Mesendoderm (in vitro differentiated cells): ENCODE measurements around the gene NBPF3.
A peak's percentile ranks its signal among the peaks of the same experiment; 100 is the strongest.
"Not testable (repeated sequence)": the region's sequence is repeated elsewhere in the genome, so short reads cannot be mapped to it uniquely, and the experiment has no call there.

Experiments
- DNase-seq: peaks from one replicate; pipeline ENCODE4 v3.0.0; 2013
- H2AK5ac ChIP-seq: 2 replicates; pipeline ENCODE4 v1.6.1; 2013; ENCODE audit warnings: low read length, inconsistent platforms
- H2BK120ac ChIP-seq: 2 replicates; pipeline ENCODE4 v1.6.1; 2013; ENCODE audit warnings: low read depth, mild to moderate bottlenecking, low read length, moderate library complexity, mixed read lengths
- H2BK15ac ChIP-seq: replicated peaks from 2 replicates; pipeline ENCODE4 v1.6.1; 2013; ENCODE audit warnings: low read depth, mild to moderate bottlenecking, moderate library complexity
- H2BK5ac ChIP-seq: 2 replicates; pipeline ENCODE4 v1.6.1; 2013; ENCODE audit warnings: low read length, inconsistent platforms
- H3K18ac ChIP-seq: 2 replicates; pipeline ENCODE4 v1.6.1; 2013; ENCODE audit warnings: mild to moderate bottlenecking, low read length, mixed read lengths
- H3K23ac ChIP-seq: one replicate; pipeline ENCODE4 v1.6.1; 2013; ENCODE audit warnings: low read length
- H3K27ac ChIP-seq: 2 replicates; pipeline ENCODE4 v1.5.1; 2013; ENCODE audit warnings: low read depth, mild to moderate bottlenecking, inconsistent platforms, low read length, moderate library complexity
- H3K27me3 ChIP-seq: 2 replicates; pipeline ENCODE4 v1.6.1; 2013; ENCODE audit warnings: low read length, control low read depth, mild to moderate bottlenecking, inconsistent platforms; ENCODE audit not compliant: insufficient read depth, poor library complexity
- H3K36me3 ChIP-seq: 2 replicates; pipeline ENCODE4 v1.6.1; 2013; ENCODE audit warnings: low read length, inconsistent platforms; ENCODE audit not compliant: control insufficient read depth, insufficient read depth
- H3K4ac ChIP-seq: one replicate; pipeline ENCODE4 v1.6.1; 2013; ENCODE audit warnings: low read depth, mild to moderate bottlenecking, low read length, moderate library complexity
- H3K4me1 ChIP-seq: 2 replicates; pipeline ENCODE4 v1.6.1; 2013; ENCODE audit warnings: low read depth, low read length, inconsistent platforms; ENCODE audit not compliant: control insufficient read depth
- H3K4me2 ChIP-seq: 2 replicates; pipeline ENCODE4 v1.6.1; 2013; ENCODE audit warnings: low read length
- H3K4me3 ChIP-seq: 2 replicates; pipeline ENCODE4 v1.5.1; 2013; ENCODE audit warnings: mild to moderate bottlenecking, low read length
- H3K56ac ChIP-seq: one replicate; pipeline ENCODE4 v1.6.1; 2013; ENCODE audit warnings: low read length
- H3K79me1 ChIP-seq: 2 replicates; pipeline ENCODE4 v1.6.1; 2013; ENCODE audit warnings: low read length, inconsistent platforms
- H3K79me2 ChIP-seq: 2 replicates; pipeline ENCODE4 v1.6.1; 2013; ENCODE audit warnings: mild to moderate bottlenecking, low read length; ENCODE audit not compliant: control insufficient read depth, insufficient read depth
- H3K9ac ChIP-seq: 2 replicates; pipeline ENCODE4 v1.6.1; 2013; ENCODE audit warnings: low read length, inconsistent platforms
- H4K5ac ChIP-seq: one replicate; pipeline ENCODE4 v1.6.1; 2013; ENCODE audit warnings: low read length
- H4K8ac ChIP-seq: one replicate; pipeline ENCODE4 v1.6.1; 2013; ENCODE audit warnings: low read depth, mild to moderate bottlenecking, control low read depth, low read length, moderate library complexity
- WGBS: extraction: QIAGEN DNeasy Blood & Tissue Kit; methylation state at CpG from one replicate; pipeline ENCODE4 v1.1.7; 2013; ENCODE audit warnings: low lambda C conversion rate, missing lambda C conversion rate; ENCODE audit not compliant: insufficient coverage; ENCODE audit errors: extremely low coverage; 5-methylcytosine and 5-hydroxymethylcytosine counted together

Gene NBPF3

GRCh38 chr1:21453964-21454614, 14.2 kb downstream of the NBPF3 start:
- H2BK15ac ChIP-seq, H2AK5ac ChIP-seq, H3K4me3 ChIP-seq, H3K79me2 ChIP-seq, H3K27me3 ChIP-seq, H3K23ac ChIP-seq, H3K27ac ChIP-seq, H3K4me2 ChIP-seq, H3K4ac ChIP-seq, H3K4me1 ChIP-seq, H3K56ac ChIP-seq, H3K18ac ChIP-seq, DNase-seq, H2BK120ac ChIP-seq, H3K79me1 ChIP-seq, H4K8ac ChIP-seq, H3K9ac ChIP-seq, H2BK5ac ChIP-seq, H3K36me3 ChIP-seq, H4K5ac ChIP-seq: not testable (repeated sequence)
- no CpG with 5 or more reads among the region's 5 CpGs for WGBS

- H2BK120ac ChIP-seq, H3K36me3 ChIP-seq, H3K79me2 ChIP-seq, DNase-seq, H3K4ac ChIP-seq, H2AK5ac ChIP-seq, H3K27ac ChIP-seq, H4K8ac ChIP-seq, H3K4me3 ChIP-seq, H2BK15ac ChIP-seq, H3K4me1 ChIP-seq, H3K27me3 ChIP-seq, H3K4me2 ChIP-seq, H3K18ac ChIP-seq, H3K56ac ChIP-seq, H4K5ac ChIP-seq, H3K23ac ChIP-seq, H2BK5ac ChIP-seq, H3K79me1 ChIP-seq, H3K9ac ChIP-seq: not testable (repeated sequence)
- WGBS = no CpG with 5 or more reads among the region's 5 CpGs
These were observed 15.0 kb downstream of the NBPF3 start for GRCh38 chr1:21454904-21455303.

GRCh38 chr1:21457654-21458053, 17.7 kb downstream of the NBPF3 start:
- H3K4me2 ChIP-seq = no peak overlapping the region
- no peak overlapping the region for H3K23ac ChIP-seq
- H3K27me3 ChIP-seq = no peaks in the 10 kb centered on the region
- no peak overlapping the region for H3K27ac ChIP-seq
- no peak overlapping the region for H4K5ac ChIP-seq
- H2AK5ac ChIP-seq = no peak overlapping the region
- no peak for DNase-seq
- no CpG with 5 or more reads among the region's 1 CpG for WGBS
- no peak overlapping the region for H2BK120ac ChIP-seq
- H3K18ac ChIP-seq = no peak overlapping the region
- no peaks in the 10 kb centered on the region for H3K4me1 ChIP-seq
- H3K4me3 ChIP-seq = no peak overlapping the region
- no peak overlapping the region for H3K56ac ChIP-seq
- no peak overlapping the region for H2BK15ac ChIP-seq
- H3K79me2 ChIP-seq = no peaks in the 10 kb centered on the region
- no peaks in the 10 kb centered on the region for H3K36me3 ChIP-seq
- no peak overlapping the region for H3K9ac ChIP-seq
- no peaks in the 10 kb centered on the region for H3K79me1 ChIP-seq
- H4K8ac ChIP-seq = no peak overlapping the region
- H3K4ac ChIP-seq = no peak overlapping the region
- H2BK5ac ChIP-seq = no peak overlapping the region

- H3K4me2 ChIP-seq, DNase-seq, H2BK5ac ChIP-seq, H3K4me1 ChIP-seq, H2AK5ac ChIP-seq, H3K56ac ChIP-seq, H3K27ac ChIP-seq, H4K5ac ChIP-seq, H3K36me3 ChIP-seq, H2BK15ac ChIP-seq, H3K79me2 ChIP-seq, H3K4me3 ChIP-seq, H3K9ac ChIP-seq, H2BK120ac ChIP-seq, H3K27me3 ChIP-seq, H3K18ac ChIP-seq, H3K23ac ChIP-seq, H3K79me1 ChIP-seq, H4K8ac ChIP-seq, H3K4ac ChIP-seq: not testable (repeated sequence)
These were observed 25.2 kb downstream of the NBPF3 start for GRCh38 chr1:21465127-21465526.

GRCh38 chr1:21467946-21468345, 28.0 kb downstream of the NBPF3 start:
- H4K8ac ChIP-seq, H3K4me3 ChIP-seq, H3K36me3 ChIP-seq, H3K4me2 ChIP-seq, H4K5ac ChIP-seq, H3K18ac ChIP-seq, H2BK120ac ChIP-seq, H2BK15ac ChIP-seq, H2AK5ac ChIP-seq, H3K4me1 ChIP-seq, H3K23ac ChIP-seq, H3K4ac ChIP-seq, DNase-seq, H2BK5ac ChIP-seq, H3K27ac ChIP-seq, H3K79me1 ChIP-seq, H3K9ac ChIP-seq, H3K27me3 ChIP-seq, H3K56ac ChIP-seq, H3K79me2 ChIP-seq: not testable (repeated sequence)
- whole genome bisulfite sequencing = no CpG with 5 or more reads among the region's 4 CpGs

- no peak overlapping the region for H2BK15ac ChIP-seq
- WGBS = no CpG with 5 or more reads among the region's 10 CpGs
- no peaks in the 10 kb centered on the region for H3K4me1 ChIP-seq
- H3K27ac ChIP-seq = no peak overlapping the region
- H2AK5ac ChIP-seq = no peak overlapping the region
- no peak overlapping the region for H3K18ac ChIP-seq
- no peaks in the 10 kb centered on the region for H3K27me3 ChIP-seq
- H2BK120ac ChIP-seq = no peak overlapping the region
- H3K36me3 ChIP-seq = no peaks in the 10 kb centered on the region
- H4K8ac ChIP-seq = no peak overlapping the region
- peak; percentile 82 for DNase-seq
- H3K56ac ChIP-seq = no peak overlapping the region
- H3K4me2 ChIP-seq = no peak overlapping the region
- H3K79me2 ChIP-seq = no peaks in the 10 kb centered on the region
- no peak overlapping the region for H2BK5ac ChIP-seq
- no peak overlapping the region for H3K9ac ChIP-seq
- no peak overlapping the region for H3K4me3 ChIP-seq
- no peaks in the 10 kb centered on the region for H3K79me1 ChIP-seq
- H3K4ac ChIP-seq = no peak overlapping the region
- no peak overlapping the region for H3K23ac ChIP-seq
- H4K5ac ChIP-seq = no peak overlapping the region
These were observed 28.7 kb downstream of the NBPF3 start for GRCh38 chr1:21468599-21468998.
